ENCODE data around the gene ZCWPW2.

Gene ZCWPW2

DNA sequence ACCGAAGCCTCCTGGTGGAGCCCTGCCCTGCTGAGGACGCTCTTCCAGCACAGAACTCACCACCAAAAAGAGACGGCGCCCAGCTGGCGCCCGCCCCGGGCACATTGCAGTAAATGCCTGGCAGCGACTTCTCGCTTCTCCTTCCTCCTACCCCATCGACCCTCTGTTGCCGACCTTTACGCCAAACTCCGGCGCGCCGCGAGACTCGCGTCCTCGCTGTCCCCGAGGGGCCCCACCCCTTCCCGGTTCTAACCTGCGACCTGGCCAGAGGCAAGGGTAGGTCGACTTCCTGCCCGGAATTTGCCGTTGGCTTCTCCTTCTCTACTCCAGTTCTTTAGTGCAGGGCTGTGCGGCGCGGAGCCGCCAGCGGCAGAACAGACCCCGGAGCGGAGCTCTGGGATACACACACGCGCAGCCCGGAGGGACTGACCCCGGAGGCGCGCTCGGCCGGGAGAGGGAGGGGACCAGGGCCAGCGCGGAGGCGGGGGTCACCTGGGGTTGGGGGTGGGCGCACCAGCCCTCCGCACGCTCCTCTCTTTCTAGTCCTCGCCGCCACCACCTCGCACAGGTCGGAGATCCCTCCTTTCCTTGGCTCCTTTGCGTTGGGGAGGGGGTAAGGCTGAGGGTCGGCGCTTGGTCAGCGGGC is 226.7 kb downstream of the ZCWPW2 start:
- peak; percentile 23 for DNase-seq (ENCODE audit: low read depth, low spot score)
- H3K9me3 ChIP-seq (ENCODE audit: insufficient read depth, low read length), result no peaks in the 10 kb centered on the region
- H3K27me3 ChIP-seq (ENCODE audit: insufficient read depth, insufficient read length), result peaks cover 42% of the 10 kb centered on the region
- H3K36me3 ChIP-seq (ENCODE audit: insufficient read depth, insufficient read length, low read length), result no peaks in the 10 kb centered on the region
- H3K4me3 ChIP-seq (ENCODE audit: insufficient read length, low read depth), result peak overlapping the region; percentile 69
- H3K4me1 ChIP-seq (ENCODE audit: insufficient read depth, insufficient read length), result peaks cover 2% of the 10 kb centered on the region
- TF ChIP-seq ZNF274 (IDR thresholded peaks at IDR 0.05; ENCODE audit: low read depth, low read length) (no peak), SUZ12 (IDR thresholded peaks at IDR 0.05; ENCODE audit: extremely low read depth, insufficient read depth, insufficient read length) (no peak), YY1 (IDR thresholded peaks at IDR 0.05; ENCODE audit: insufficient read depth, insufficient read length) (no peak)
- H3K9ac ChIP-seq (ENCODE audit: insufficient read length, low read depth), result peak overlapping the region; percentile 73

Measured in NT2/D1 (cell line).